ENCODE results near the gene DDR1.
A peak's percentile ranks its signal among the peaks of the same experiment; 100 is the strongest.

The DDR1 gene

DNA sequence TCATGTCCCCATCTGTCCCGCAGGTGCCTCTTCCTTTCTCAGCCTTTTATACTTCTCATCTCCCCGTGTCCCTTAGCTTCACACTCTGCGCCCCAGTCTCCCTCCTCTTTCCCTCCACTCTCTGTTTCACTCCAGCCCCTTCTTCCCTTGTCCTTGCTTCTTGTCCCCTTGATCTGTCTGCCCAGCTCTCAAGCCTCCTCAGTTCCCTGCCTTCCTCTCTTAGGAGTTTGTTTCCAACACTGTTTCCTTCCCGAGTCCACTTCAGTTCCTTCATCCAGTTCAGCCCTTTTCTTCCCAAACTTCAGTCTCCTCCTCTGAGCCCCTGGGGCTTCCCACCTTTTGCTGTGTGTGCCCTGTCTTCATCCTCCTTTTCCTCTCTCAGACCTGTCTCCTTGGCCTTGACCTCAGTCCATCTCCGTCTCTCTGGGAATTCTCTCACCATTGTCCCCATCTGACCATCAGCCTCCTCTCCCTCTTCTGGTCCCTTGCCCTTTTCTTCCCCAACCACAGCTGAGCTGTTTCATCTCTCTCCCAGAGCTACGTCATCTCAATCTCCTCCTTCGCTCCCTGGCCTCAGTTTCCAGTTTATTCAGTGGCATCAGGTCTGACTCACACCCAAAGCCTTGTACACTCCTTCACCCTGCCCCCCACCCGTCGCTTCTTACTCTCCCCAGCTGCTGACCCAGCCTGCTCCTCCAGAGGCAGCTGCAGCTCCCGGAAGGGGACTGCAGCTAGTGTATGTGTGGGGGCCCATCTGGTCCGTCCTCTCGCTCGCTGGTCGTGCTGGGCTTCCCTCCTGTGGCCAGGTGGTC is 2.7 kb upstream of the DDR1 start:
- no peak for DNase-seq (ENCODE audit: low spot score)

DNA sequence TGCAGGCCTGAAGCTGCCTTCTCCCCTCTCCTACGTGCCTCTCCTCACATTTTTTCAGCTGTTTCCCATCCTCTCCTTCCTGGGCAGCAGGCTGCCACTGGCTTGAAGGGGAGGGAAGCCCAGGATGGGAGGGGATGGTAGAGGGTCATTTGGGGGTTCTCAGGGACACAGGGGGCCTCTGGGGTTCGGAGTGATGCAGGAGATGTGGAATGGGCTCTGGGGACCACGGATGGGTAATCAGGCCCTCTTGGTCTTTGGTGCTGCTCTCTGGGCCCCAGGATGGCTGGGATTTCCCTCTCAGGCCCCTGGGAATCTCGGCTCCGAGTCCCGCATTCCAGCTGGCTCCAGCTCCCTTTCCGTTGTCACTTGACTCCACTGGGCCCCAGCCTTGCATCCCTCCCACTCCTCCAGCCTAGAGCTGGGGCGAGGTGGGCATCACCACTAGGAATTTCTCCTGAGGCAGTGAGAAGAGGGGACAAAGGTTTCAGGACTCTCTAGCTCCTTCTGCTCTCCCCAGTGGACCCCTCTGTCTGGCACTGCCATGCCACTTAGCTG is 2.0 kb upstream of the DDR1 start:
- no peak for DNase-seq (ENCODE audit: low spot score)

DNA sequence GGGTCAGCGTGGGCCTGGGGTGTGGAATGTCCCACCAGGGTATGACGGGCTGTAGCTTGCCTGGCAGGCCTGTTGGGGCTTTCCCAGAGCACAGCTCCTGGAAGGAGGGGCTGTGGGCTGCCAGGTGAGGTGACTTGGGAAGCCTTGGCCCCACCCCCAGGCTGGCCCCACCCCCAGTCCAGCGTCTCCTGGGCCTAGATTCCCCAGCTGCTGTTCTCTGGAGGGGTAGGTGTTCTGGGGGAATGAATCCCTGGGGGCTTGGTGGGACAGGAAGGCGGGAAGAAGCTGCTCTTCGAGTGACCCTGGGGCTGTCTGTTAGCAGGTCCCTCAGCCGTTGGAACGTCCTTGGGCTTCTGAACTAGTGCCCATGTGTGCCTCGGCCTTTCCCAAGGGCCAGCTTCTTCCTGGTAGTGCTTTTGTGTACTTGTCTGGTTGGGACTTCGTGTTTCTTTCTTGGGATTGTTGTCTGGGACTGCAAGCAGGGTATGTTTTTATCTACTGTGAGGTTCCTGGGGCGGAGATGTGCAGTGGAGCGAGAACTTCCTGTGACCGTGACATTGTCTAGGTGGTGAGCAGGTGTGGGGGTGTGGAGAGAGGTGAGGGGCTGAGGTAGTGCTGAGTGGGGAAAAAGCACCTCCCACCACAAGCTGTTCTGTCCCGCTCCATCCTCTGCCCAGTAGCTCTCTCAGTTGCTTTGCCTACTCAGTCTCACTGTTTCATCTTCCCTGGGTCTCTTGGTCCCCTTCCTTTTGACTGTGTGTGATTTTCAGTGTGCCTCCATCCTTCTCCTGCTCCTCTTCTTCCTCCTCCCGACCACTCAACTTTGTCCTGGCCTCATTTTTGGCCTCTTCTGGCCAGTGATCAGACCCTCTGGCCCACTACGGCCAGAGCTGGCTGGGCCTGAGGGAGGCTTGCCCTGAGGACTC is 1.3 kb upstream of the DDR1 start:
- DNase-seq (ENCODE audit: low spot score): no peak

DNA sequence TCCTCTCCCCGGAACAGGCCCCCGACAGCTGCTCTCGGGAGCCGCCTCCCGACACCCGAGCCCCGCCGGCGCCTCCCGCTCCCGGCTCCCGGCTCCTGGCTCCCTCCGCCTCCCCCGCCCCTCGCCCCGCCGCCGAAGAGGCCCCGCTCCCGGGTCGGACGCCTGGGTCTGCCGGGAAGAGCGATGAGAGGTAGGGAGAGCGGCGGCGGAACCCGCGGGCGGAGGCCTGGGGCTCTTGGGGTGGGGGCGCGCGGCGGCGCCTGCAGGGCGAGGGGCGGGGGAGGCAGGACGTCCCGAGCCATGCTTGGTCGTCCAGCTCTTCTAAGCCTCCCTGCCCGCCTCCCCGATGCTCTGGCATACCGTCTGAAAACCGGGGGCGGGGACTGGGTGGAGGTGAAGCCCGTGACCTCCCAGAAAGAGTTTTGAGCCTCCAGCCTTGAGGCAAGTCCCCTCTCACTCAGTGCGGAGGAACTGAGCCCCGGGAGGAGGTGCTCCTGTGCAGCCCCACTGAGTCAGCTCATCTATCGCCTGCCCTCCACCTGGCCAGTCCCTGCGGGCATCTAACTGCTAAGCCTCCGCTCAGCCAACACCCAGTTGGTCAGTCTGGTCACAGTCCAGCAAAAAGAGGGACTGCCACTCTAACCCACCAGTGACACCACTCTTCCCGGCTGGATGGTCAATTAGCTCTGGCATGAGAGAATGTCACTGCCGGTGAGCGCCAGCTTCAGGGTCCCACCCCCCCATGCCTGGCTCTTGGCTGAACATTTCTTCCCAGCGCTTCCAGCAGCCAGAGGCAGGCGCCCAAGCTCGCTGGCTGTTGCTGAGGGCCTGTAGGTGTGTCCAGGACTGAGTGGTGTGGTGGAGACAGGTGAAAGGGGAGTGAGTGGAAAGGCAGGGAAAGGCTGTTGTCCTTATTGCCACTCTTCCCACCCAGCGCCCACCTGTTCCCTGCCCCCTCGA is 482 bp downstream of the DDR1 start:
- DNase-seq (ENCODE audit: low spot score): peak; percentile 85

DNA sequence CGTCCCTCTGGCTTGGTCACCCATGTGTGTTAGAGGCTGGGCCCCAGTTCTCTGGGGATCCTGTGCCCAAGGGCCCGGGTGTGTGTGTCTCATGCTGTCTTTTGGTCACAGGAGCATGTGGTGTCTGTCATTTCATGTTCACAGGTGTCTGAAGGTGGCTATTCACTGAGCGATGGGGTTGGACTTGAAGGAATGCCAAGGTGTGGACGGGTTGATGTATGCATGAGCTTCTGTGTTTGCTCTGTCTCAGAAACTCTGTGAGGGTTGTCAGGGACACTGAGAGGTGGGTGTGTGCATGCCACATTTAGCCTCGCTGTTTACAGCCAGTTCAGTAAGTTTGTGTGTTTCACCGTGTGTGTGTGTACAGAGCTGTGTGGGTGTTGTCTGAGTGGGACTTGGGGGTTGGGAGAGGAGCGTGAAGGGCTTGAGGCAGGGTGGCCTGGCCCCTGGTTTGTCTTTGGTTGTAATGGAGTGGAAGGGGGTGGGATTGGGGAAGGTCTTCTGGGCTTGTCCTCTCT is 1.2 kb downstream of the DDR1 start:
- no peak for DNase-seq (ENCODE audit: low spot score)

DNA sequence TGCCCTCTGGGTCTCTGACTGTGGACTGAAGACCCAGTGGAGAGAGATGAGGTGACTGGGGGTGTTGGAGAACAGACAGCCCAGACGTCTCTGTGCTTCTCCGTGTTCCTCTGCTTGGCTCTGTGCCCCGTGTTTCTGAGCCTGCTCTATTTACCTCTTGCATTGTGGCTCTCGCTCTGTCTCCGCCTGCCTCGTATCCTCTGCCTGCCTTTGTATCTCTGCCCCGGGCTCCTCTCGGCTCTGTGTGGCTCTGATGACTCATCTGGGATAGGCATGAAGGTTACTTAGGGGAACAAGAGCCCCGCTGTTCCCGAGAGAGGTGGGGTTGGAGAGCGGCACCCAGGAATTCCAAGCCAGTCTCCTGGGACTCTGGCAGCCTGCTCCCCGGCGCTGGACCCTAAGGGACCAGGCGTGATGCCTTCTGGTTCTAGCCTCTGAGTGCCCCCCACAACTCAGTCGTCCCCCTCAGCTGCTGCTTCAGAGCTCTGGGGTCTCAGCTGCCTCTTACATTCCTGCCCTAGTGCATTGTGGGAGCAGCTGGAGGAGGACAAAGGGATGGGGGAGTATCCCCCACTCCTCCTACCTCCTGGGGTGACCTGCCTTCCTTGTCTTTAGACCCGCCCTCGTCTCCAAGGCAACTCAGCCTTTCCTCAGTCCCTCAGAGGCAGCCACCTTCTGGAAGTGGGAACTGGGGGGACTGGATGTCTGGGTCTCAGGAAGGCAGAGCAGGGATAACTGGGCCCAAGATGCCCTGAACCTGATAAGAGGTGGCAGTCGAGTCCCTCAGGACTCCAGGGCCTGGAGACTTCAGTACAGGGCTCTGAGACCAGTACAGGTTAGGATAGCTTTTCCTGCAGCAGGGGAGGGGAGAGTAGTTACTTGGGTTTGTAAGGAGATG is 1.9 kb downstream of the DDR1 start:
- DNase-seq (ENCODE audit: low spot score): no peak

DNA sequence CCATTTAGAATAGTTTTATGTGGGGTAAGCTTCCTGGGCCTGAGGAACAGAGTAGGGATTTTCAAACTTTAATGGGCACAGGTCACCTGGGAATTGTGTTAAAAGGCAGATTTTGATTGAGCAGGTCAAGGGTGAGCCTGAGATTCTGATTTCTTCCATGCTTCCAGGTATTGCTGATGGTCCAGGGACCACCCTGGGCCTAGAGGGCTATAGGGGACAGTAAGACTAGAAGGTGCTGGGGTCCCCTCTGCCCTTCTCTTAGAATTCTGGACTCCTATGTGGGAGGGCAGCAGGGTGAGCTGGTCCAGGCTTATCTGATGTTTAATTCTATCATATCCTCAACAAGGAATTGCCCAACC is 2.6 kb downstream of the DDR1 start:
- DNase-seq (ENCODE audit: low spot score): no peak

DNA sequence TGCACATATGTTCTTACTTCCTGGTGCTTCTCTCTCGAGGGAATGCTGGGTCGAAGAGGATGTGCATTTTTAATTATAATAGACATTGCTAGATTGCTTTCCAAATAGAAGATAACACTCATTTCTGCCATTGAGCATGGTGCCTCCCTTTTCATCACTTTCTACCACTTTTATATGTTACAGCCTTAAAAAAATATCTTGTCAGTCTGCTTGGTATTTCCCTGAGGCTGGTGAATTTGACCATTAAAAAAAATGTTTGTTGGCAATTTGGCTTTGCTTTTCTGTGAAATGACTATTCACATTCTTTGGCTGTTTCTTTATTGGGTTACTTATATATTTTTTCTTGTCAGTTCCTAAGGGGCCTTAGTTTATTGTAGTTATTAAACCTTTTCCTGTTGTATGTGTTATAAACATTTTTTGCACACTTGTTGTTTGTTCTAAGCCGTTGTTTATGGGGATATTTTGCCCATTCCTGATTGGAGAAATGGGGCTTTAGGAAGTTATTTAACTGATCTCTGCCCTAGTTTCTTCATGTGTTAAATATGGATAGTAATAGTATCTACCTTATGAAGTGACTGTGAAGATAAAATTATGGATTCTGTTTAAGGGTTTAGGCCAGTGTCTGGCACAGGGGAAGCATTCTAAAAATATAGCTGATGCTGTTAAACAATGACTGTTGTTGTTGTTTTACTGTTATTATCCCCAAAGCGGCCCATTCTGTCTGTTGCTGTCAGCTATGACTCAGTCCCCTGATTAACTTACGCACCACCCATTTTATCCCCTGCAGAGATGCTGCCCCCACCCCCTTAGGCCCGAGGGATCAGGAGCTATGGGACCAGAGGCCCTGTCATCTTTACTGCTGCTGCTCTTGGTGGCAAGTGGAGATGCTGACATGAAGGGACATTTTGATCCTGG is 3.8 kb downstream of the DDR1 start:
- no peak for DNase-seq (ENCODE audit: low spot score)

DNA sequence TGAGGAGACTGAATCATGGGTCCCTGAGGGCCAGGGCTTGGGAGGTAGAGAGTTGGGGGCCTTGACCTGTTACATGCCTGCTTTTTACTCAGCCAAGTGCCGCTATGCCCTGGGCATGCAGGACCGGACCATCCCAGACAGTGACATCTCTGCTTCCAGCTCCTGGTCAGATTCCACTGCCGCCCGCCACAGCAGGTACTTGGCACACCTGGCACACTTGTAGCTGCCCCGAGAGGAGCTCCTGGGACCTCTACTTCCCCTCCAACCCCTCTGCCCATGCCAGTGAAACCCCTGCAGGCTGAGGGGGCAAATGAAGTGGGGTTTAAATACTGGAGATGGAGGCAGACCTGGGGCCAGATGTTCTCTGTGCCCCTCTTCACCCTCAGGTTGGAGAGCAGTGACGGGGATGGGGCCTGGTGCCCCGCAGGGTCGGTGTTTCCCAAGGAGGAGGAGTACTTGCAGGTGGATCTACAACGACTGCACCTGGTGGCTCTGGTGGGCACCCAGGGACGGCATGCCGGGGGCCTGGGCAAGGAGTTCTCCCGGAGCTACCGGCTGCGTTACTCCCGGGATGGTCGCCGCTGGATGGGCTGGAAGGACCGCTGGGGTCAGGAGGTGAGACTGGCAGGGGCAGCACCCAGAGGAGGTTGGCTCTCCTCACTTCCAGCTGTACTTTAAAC is 4.6 kb downstream of the DDR1 start:
- DNase-seq (ENCODE audit: low spot score): no peak

DNA sequence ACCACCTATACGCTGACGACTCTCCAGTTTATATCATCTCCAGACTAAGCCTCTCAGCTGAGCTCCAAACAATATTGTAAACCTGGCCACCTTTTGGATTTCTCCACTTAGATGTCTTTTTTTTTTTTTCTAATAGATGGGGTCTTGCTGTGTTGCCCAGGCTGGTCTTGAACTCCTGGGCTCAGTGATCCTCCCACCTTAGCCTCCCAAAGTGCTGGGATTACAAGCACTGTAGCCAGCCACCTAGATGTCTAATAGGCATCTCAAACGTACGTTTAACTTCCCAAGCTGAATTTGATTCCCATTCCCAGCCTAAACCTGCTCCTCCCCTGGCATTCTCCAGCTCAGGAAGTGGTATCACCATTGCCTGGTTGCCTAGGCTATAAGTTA is 5.2 kb downstream of the DDR1 start:
- DNase-seq (ENCODE audit: low spot score): no peak

DNA sequence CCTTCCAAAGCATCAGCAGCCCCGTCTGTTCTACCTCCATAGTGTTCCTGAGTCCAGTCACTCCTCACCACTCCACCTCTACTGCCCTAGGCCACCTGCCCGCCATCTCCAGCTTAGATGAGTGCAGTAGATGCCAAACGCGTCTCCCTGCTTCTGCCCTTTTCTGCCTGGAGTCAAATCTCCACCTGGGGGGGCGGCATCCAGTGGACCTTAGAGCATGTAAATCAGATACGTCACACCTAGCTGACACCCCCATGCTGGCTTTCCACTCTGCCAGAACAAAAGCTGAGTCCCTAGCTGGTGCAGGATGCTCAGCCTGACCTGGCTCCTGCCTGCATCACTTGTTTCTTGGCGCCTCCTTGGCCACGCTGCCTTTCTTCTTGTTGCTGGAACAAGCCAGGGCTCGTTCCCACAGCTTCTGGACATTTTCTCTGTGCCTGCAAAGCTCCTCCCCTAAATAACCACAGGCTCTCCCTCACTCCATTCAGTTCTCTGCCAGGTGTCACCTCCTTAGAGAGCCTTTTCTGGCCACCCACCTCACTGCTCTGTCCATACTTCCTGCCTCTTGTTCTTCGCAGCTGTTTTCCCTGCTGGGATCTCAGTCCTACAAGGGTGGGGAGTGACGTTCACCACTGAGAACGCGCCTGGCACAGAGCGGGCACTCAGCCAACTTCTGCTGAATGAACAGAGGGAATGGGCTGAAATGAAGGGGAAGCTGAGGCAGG is 5.8 kb downstream of the DDR1 start:
- DNase-seq (ENCODE audit: low spot score): no peak

DNA sequence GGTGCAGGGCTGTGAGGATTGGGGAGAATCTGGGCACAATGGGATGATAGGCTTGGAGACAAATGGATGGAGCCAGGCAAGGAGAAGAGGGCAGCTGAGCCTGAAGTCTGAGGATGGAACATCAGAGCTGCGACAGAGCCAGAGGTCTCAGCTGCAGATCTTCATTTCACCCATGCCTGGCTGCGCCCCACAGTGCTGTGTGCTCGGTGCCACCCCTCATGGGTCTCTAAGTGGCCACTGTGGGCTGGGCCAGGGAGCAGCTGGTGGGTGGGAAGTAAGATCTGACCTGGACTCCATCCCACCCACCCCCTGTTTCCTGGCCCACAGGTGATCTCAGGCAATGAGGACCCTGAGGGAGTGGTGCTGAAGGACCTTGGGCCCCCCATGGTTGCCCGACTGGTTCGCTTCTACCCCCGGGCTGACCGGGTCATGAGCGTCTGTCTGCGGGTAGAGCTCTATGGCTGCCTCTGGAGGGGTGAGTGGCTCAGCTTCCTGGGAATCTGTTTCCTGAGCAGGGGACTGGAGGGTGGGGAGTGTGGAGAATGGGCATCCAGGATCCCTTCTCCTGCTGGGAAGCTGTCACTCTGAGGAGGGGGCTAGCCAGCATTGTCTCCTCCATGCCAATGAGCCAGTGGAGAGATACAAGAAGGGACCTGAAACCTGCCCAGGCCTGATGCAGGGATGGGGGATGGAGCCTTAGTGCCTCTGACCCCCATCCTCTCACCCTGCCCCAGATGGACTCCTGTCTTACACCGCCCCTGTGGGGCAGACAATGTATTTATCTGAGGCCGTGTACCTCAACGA is 6.5 kb downstream of the DDR1 start:
- DNase-seq (ENCODE audit: low spot score): no peak

DNA sequence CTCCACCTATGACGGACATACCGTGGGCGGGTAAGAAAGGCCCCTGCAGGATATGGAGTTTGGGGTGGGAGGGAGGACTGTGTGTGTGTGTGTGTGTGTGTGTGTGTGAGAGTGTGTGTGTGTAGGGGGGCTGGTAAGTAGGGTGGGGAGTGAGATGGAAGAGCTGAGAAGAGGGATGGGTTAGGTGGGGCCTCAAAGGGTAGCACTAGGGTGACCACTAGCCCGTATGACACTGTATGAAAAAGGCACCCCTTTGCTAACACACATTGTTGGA is 7.1 kb downstream of the DDR1 start:
- no peak for DNase-seq (ENCODE audit: low spot score)

DNA sequence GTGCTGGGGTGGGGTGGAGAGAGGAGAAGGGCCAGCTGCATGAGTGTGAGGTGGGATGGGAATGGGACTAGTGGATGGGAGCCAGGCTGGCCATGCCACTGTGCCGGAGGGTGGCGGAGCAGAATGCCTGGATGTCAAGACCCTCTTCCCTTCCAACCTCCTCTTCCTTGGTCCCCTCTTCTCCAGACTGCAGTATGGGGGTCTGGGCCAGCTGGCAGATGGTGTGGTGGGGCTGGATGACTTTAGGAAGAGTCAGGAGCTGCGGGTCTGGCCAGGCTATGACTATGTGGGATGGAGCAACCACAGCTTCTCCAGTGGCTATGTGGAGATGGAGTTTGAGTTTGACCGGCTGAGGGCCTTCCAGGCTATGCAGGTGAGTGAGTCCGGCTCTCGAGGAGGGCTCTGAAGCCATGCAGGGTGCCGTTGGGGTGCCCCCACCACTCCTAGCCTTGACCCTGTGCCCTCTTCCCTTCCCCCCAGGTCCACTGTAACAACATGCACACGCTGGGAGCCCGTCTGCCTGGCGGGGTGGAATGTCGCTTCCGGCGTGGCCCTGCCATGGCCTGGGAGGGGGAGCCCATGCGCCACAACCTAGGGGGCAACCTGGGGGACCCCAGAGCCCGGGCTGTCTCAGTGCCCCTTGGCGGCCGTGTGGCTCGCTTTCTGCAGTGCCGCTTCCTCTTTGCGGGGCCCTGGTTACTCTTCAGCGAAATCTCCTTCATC is 7.7 kb downstream of the DDR1 start:
- DNase-seq (ENCODE audit: low spot score): no peak

DNA sequence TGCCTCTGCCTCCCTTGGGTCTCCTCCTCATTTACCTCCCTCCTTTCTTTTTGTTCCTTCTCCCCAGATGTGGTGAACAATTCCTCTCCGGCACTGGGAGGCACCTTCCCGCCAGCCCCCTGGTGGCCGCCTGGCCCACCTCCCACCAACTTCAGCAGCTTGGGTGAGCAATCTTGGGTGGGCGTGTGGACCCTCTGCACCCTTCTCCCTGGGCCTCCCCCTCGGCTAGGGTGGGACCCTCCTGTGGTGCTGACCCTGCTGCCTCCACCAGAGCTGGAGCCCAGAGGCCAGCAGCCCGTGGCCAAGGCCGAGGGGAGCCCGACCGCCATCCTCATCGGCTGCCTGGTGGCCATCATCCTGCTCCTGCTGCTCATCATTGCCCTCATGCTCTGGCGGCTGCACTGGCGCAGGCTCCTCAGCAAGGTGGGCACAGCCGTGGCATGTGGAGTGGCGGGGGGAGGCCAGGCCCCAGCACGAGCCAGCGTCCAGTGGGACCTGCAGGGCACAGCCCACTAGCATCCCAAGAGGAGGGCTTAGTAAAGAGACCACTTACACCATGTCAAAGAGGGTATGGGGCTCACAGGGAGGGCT is 8.8 kb downstream of the DDR1 start:
- DNase-seq (ENCODE audit: low spot score): no peak

DNA sequence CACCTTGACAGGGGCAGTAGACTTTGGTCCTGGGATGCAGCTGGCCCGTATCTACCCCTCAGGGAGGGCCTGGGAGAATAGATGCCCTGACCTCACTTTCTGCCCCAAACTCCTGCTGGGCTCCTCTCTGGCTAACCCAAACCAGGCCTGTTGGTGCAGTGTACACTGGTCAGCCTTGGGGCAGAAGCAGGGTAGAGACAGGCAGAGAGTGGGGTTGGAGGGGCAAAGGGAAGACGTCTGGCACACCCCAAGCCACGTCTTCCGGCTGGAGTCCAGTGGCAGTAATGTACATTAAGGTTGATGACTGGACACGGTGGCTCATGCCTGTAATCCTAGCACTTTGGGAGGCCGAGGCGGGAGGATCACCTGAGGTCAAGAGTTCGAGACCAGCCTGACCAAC is 9.3 kb downstream of the DDR1 start:
- DNase-seq (ENCODE audit: low spot score): no peak

DNA sequence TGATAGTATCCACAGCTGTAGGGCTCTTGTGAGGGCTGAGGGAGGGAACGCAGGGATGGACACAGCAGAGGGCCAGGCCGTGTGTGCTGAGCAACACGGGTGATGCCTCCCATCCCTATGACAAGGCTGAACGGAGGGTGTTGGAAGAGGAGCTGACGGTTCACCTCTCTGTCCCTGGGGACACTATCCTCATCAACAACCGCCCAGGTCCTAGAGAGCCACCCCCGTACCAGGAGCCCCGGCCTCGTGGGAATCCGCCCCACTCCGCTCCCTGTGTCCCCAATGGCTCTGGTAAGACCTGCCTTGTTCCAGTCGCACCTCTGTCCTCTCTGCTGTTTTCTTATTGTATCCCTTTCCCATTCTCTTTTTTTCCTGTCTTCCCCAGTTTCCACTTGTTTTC is 10.1 kb downstream of the DDR1 start:
- DNase-seq (ENCODE audit: low spot score): no peak

Data from D341Med (cell line).